NCI-H226 (cell line): ENCODE data around the gene MMP24OS.

Source experiments
- DNase-seq: peaks from one replicate; pipeline ENCODE4 v3.0.0-alpha.2; 2015

MMP24OS gene

GRCh38 chr20:35290186-35290886 is 12.4 kb upstream of the MMP24OS start:
- no peak for DNase-seq

- no peak for DNase-seq
Observed at GRCh38 chr20:35288325-35289060, 10.6 kb upstream of the MMP24OS start.

- DNase-seq: no peak
Observed at GRCh38 chr20:35287509-35288324, 9.8 kb upstream of the MMP24OS start.

GRCh38 chr20:35286899-35287508 is 9.1 kb upstream of the MMP24OS start:
- no peak for DNase-seq

- no peak for DNase-seq
Observed at GRCh38 chr20:35286077-35286898, 8.4 kb upstream of the MMP24OS start.

GRCh38 chr20:35285806-35286076 is 7.8 kb upstream of the MMP24OS start:
- DNase-seq: no peak

GRCh38 chr20:35284992-35285805 is 7.3 kb upstream of the MMP24OS start:
- DNase-seq: no peak

- DNase-seq: peak; percentile 92
Observed at GRCh38 chr20:35284267-35284991, 6.5 kb upstream of the MMP24OS start, which contains the start of gene EIF6. EIF6 (minus strand) TSS chr20:35284772; CDS start chr20:35284487, 285 bp downstream.

GRCh38 chr20:35283441-35284266 is 5.7 kb upstream of the MMP24OS start:
- no peak for DNase-seq

GRCh38 chr20:35281506-35282101 is 3.7 kb upstream of the MMP24OS start:
- DNase-seq: no peak

GRCh38 chr20:35280523-35280922 is 2.6 kb upstream of the MMP24OS start:
- no peak for DNase-seq

- no peak for DNase-seq
Observed at GRCh38 chr20:35279533-35280174, 1.7 kb upstream of the MMP24OS start.

- DNase-seq: no peak
Observed at GRCh38 chr20:35279040-35279439, 1.1 kb upstream of the MMP24OS start.

GRCh38 chr20:35277127-35277526 is 795 bp downstream of the MMP24OS start:
- no peak for DNase-seq

GRCh38 chr20:35276408-35276807 is 1.5 kb downstream of the MMP24OS start:
- peak; percentile 34 for DNase-seq

- no peak for DNase-seq
Observed at GRCh38 chr20:35275741-35276251, 2.1 kb downstream of the MMP24OS start.

GRCh38 chr20:35274172-35275092 is 3.5 kb downstream of the MMP24OS start:
- DNase-seq: no peak
